Endometrial microvascular endothelial cells (primary cell): ENCODE data around the gene GSK3B. TPM values are rescaled to one million over a fixed set of nuclear protein-coding genes. Genes with fewer than 3 reads are reported as not detected.

ENCODE experiments used
- in situ Hi-C: cut with HindIII; loops from 2 replicates; pipeline ENCODE4 v1.10.0; 2017; ENCODE audit warnings: low sequenced_read_pairs, low pct_unique_long_range_greater_than_20kb; ENCODE audit errors: inconsistent ontology term
- total RNA-seq: library from RNA; depleted of rRNA; stranded (reverse); fragments of >200 nt; gene quantifications from one replicate; pipeline ENCODE4 v1.2.3, GENCODE V29; 2015; ENCODE audit errors: inconsistent ontology term

The GSK3B gene
- total RNA-seq, 1 donor from 2014 or later: 45.3 TPM

DNA sequence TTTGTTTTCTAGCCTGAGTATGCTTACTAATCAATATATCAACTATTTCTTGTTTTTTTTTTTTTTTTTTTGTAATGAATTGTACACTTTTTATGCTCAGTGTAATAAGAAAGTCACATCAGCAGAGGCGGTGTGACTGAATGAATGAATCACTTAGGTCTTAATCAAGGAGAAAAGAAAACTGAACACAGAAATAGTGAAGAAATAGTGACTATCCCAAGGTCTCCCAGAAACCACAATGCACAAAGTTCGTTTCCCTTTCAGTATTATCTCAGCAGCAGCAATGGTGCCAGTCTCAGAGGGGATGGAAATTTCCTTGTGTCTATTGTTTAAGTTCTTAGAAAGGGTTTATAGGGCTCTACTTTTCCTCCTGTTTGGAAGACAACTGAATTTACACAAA is 231.6 kb downstream of the GSK3B start:
- in situ Hi-C loops: no loop called here

DNA sequence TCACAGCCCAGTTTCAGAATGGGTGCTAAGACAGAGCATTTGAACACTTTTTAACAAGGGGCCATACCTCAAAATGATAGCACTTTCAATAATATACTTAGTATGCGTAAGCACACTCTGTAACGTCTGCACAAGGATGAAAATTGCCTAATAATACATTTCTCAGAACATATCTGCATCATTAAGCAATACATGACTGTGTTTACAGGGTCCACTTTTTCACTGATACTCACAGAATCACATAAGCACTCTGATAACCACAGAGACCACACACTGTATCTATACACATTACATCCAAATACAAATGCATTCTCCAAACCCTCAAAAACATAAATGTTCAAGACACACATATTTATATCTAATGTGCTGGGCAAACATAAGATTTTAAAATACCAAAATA is 232.6 kb downstream of the GSK3B start:
- in situ Hi-C loops: no loop called here

DNA sequence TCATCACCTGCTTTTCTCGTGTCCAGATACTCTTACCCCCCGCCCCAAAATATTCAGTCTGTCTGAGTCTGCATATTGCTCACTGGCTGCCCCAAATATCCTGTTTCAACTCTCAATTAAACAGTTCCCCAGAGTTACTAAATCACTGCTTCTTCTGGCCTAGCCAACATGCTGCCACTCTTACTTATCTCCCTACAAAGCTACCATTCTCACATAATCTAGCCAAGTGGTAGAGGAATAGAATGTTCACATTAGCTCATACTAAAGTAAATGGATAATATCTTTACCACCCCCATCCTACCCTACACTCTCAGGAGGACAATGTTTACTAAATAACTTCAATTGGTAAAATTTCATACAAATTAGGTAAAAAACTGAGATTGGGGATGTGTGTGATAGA is 234.5 kb downstream of the GSK3B start:
- in situ Hi-C loops: no loop called here

DNA sequence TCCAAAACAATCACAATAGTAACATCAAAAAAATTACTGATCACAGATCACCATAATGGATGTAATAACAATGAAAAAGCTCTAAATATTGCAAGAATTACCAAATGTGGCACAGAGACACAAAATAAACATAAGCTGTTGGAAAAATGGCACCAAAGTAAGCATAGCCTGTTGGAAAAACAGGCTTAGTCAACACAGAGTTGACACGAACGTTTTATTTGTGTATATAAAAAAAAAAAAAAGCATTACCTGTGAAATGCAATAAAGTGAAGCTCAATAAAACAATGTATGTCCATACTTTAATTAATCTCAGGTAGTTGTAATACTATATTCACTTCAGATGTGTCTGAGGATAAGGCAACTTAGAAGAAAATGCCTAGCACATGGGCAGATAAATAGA is 235.3 kb downstream of the GSK3B start:
- in situ Hi-C loops: no loop called here

GRCh38 chr3:119856695-119857094 is 237.6 kb downstream of the GSK3B start:
- in situ Hi-C loops: no loop called here

- in situ Hi-C loops: no loop called here
These were observed 245.1 kb downstream of the GSK3B start for GRCh38 chr3:119849126-119849525.

DNA sequence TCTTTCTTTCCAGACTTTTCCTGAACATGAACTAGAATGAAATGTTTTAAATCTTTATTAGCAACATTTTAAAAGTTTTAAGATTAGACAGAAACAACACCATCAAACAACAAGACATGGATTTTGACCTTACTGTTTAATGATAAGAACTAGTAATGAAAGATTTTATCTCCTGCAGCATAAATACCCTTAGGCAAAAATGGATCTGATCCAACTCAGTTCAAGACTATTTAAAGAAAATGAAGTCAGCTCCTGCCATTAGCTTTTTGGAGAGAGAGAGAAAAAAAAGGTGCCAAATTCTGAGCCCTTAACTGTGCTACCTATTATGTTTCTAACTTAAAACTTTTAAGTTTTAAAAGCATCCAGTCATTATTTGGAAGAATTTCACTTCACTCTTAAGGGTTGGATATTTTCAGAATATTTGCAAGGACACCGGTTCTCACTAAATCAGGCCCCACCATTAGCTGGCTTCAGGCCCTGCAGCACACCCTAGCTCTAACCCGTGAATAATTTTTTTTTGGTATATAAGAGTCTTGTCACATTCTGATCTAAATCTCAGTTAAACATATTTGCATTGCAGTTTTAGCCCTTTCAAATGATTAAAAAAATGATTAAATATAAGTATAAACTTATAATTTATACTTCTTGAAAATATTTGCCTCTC is 252.3 kb downstream of the GSK3B start:
- in situ Hi-C loops: no loop called here

GRCh38 chr3:119835556-119835955 is 258.7 kb downstream of the GSK3B start:
- in situ Hi-C loops: no loop called here

- in situ Hi-C loops: no loop called here
These were observed 259.4 kb downstream of the GSK3B start for GRCh38 chr3:119834754-119835370.

- in situ Hi-C loops: no loop called here
These were observed 262.3 kb downstream of the GSK3B start for GRCh38 chr3:119831941-119832371.

DNA sequence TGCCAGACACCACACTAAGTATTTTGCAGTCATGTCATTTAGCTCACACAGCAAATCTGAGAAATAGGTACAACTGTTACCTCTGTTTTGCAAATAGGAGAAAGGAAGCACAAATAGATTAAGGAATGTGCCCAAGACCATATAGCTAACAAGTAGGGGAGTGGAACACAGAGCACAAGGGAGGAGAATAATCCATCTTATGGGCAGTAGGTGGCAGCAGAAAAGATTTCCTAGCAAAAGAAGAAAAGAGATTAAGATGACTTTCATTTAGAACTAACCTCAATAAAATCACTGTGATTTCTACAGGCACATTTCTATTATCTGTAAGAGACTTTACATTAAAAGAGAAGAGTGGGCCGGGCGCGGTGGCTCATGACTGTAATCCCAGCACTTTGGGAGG is 263.2 kb downstream of the GSK3B start:
- in situ Hi-C loops: no loop called here

- in situ Hi-C loops: no loop called here
These were observed 264.8 kb downstream of the GSK3B start for GRCh38 chr3:119829420-119829819.

GRCh38 chr3:119826711-119827608 is 267.3 kb downstream of the GSK3B start:
- in situ Hi-C loops: no loop called here

GRCh38 chr3:119825820-119826219 is 268.4 kb downstream of the GSK3B start:
- in situ Hi-C loops: no loop called here

GRCh38 chr3:119819806-119820205 is 274.4 kb downstream of the GSK3B start:
- in situ Hi-C loops: no loop called here

DNA sequence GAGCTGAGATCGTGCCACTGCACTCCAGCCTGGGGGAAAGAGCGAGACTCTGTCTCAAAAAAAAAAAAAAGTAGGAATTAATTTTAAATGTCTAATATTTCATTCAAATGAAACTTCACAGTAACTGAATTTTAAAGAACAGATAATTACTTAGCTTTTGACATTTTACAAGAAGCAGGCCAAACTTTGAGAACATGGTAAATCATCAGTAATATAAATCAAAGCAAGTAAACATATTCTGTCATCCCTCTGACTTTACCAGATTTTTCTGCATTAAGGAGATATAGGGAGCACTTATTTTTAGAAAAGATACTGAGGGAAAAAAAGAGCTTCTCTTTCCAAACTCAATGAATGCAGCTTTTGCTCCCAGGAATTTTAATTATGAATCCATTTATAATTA is 275.3 kb downstream of the GSK3B start:
- in situ Hi-C loops: no loop called here

- in situ Hi-C loops: no loop called here
These were observed 276.5 kb downstream of the GSK3B start for GRCh38 chr3:119817583-119818363.

GRCh38 chr3:119817071-119817470 is 277.2 kb downstream of the GSK3B start:
- in situ Hi-C loops: no loop called here

GRCh38 chr3:119815716-119816115 is 278.5 kb downstream of the GSK3B start:
- in situ Hi-C loops: no loop called here
